Parathyroid adenoma (tissue), 2 donors: ENCODE measurements around the gene RBM25.

ENCODE experiments used
- H2AFZ ChIP-seq: fragments of 300-600 bp; sonication (generic); one replicate; pipeline ENCODE4 v1.7.0; 2017; ENCODE audit warnings: antibody characterized with exemption, mild to moderate bottlenecking
- H3K27ac ChIP-seq: fragments of 300-600 bp; sonication (generic); one replicate; pipeline ENCODE4 v1.7.0; 2017
- H3K27me3 ChIP-seq: fragments of 300-600 bp; sonication (generic); one replicate; pipeline ENCODE4 v1.7.0; 2017; ENCODE audit warnings: low read length; ENCODE audit not compliant: control insufficient read depth, insufficient read depth
- H3K36me3 ChIP-seq: fragments of 300-600 bp; sonication (generic); one replicate; pipeline ENCODE4 v1.7.0; 2017; ENCODE audit warnings: low read length; ENCODE audit not compliant: control insufficient read depth, insufficient read depth
- H3K4me1 ChIP-seq: fragments of 300-600 bp; sonication (generic); one replicate; pipeline ENCODE4 v1.7.0; 2017; ENCODE audit warnings: control low read depth
- H3K4me2 ChIP-seq: fragments of 300-600 bp; sonication (generic); one replicate; pipeline ENCODE4 v1.7.0; 2017; ENCODE audit warnings: low read length
- H3K4me3 ChIP-seq: fragments of 300-600 bp; sonication (generic); one replicate; pipeline ENCODE4 v1.7.0; 2017; ENCODE audit warnings: low read depth, low read length
- H3K79me2 ChIP-seq: fragments of 300-600 bp; sonication (generic); one replicate; pipeline ENCODE4 v1.7.0; 2017; ENCODE audit warnings: control low read depth
- H3K9ac ChIP-seq: fragments of 300-600 bp; sonication (generic); one replicate; pipeline ENCODE4 v1.7.0; 2017; ENCODE audit warnings: mild to moderate bottlenecking
- H3K9me3 ChIP-seq: fragments of 300-600 bp; sonication (generic); one replicate; pipeline ENCODE4 v1.7.0; 2017; ENCODE audit warnings: low read length; ENCODE audit not compliant: control insufficient read depth
- CTCF ChIP-seq: fragments of 300-600 bp; sonication (generic); IDR thresholded peaks from one replicate; pipeline ENCODE4 v1.7.0; 2017; ENCODE audit warnings: antibody characterized with exemption, mild to moderate bottlenecking
- donor health status: primary hyperparathyroidism.

Gene RBM25

DNA sequence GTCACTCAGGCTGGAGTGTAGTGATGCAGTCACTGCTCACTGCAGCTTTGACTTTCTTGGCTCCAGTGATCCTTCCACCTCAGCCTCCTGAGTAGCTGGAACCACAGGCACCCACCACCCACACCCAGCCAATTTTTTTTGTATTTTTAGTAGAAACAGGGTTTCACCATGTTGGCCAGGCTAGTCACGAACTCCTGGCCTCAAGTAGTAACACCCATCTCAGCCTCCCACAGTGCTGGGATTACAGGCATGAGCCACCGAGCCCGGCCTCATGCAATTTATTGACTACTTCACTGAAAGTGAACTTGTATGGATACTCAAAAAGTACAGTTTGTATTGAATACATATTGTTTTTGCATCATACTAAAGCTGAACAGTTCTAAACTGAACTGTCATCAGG, 87.0 kb downstream of the RBM25 start:
- no peak overlapping the region for H2AFZ ChIP-seq
- peaks cover 21% of the 10 kb centered on the region for H3K79me2 ChIP-seq
- H3K27ac ChIP-seq: no peak overlapping the region
- TF ChIP-seq CTCF: no peak
- H3K27me3 ChIP-seq: no peaks in the 10 kb centered on the region
- H3K9ac ChIP-seq: no peak overlapping the region
- H3K36me3 ChIP-seq: no peaks in the 10 kb centered on the region
- H3K4me2 ChIP-seq: no peak overlapping the region
- H3K4me3 ChIP-seq: no peak overlapping the region
- no peaks in the 10 kb centered on the region for H3K4me1 ChIP-seq
- no peaks in the 10 kb centered on the region for H3K9me3 ChIP-seq

DNA sequence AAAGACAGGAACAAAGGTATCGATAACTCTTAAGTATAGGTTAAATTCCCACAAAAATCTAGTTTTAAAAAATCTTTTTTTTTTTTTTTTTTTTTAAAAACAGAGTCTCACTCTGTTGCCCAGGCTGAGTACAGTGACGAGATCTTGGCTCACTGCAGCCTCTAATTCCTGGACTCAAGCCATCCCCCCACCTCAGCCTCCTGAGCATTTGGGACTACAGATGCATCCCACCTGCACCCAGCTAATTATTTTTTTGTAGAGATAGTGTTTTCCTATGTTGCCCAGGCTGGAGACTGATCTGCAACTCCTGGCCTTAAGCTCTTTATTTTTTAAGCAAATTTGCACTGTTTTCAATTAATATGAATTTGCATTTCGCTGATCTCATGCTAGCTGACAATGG, 87.8 kb downstream of the RBM25 start:
- Histone ChIP-seq H3K27ac (no peak overlapping the region), H3K4me2 (no peak overlapping the region), H3K4me3 (no peak overlapping the region), H2AFZ (no peak overlapping the region), H3K4me1 (no peaks in the 10 kb centered on the region), H3K9me3 (no peaks in the 10 kb centered on the region), H3K36me3 (no peaks in the 10 kb centered on the region), H3K9ac (no peak overlapping the region), H3K79me2 (peaks cover 15% of the 10 kb centered on the region), H3K27me3 (no peaks in the 10 kb centered on the region)
- no peak for TF ChIP-seq CTCF

DNA sequence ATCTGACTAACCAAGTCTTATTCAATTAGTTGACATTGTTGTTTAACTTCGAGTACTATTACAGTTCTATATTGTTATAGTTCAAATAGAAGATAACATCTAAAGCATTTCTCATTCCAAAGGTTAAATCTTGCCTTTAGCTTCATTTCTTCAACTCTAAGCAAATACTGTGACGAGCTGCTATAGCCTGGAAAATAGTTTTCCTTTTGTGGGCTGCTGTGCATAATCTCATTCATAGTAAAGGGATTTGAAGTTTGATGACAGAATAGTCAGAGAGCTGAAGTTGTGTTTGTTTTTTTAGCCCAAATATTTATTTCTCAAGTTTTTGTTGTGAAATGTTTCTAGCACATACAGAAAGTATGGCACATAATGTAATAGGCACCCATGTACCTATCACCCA, 91.4 kb downstream of the RBM25 start:
- H3K4me3 ChIP-seq: no peak overlapping the region
- no peaks in the 10 kb centered on the region for H3K36me3 ChIP-seq
- H3K9me3 ChIP-seq: no peaks in the 10 kb centered on the region
- H3K4me2 ChIP-seq: no peak overlapping the region
- no peak overlapping the region for H2AFZ ChIP-seq
- no peak for TF ChIP-seq CTCF
- H3K79me2 ChIP-seq: peaks cover 7% of the 10 kb centered on the region
- no peaks in the 10 kb centered on the region for H3K4me1 ChIP-seq
- no peaks in the 10 kb centered on the region for H3K27me3 ChIP-seq
- no peak overlapping the region for H3K9ac ChIP-seq
- no peak overlapping the region for H3K27ac ChIP-seq

GRCh38 chr14:73153272-73153671, 94.9 kb downstream of the RBM25 start:
- Histone ChIP-seq H3K9me3 (no peaks in the 10 kb centered on the region), H3K79me2 (no peaks in the 10 kb centered on the region), H3K4me3 (no peak overlapping the region), H2AFZ (no peak overlapping the region), H3K9ac (no peak overlapping the region), H3K36me3 (no peaks in the 10 kb centered on the region), H3K27ac (no peak overlapping the region), H3K4me1 (no peaks in the 10 kb centered on the region), H3K4me2 (no peak overlapping the region), H3K27me3 (no peaks in the 10 kb centered on the region)
- TF ChIP-seq CTCF: no peak

DNA sequence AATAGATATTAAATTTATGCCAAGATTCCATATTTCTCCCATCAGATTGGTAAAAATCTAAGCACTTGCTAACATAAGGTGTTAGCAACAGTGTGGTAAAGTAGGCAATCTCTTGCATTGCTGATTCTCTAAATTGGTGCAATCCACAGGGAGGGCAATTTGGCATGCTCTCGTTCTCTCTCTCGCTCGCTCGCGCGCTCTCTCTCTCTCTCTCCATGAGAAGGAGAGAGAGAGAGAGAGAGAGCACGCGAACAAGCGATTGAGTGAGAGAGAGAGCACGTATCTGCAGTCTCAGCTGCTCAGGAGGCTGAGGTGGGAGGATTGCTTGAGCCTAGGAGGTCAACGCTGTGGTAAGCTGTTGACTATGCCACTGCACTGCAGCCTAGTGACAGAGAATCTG, 103.9 kb downstream of the RBM25 start:
- Histone ChIP-seq H3K27ac (no peak overlapping the region), H3K9me3 (no peaks in the 10 kb centered on the region), H3K4me3 (no peak overlapping the region), H3K4me2 (no peak overlapping the region), H2AFZ (no peak overlapping the region), H3K9ac (no peak overlapping the region), H3K4me1 (no peaks in the 10 kb centered on the region), H3K36me3 (no peaks in the 10 kb centered on the region), H3K79me2 (no peaks in the 10 kb centered on the region), H3K27me3 (no peaks in the 10 kb centered on the region)
- TF ChIP-seq CTCF: no peak
